HUES64 (cell line): ENCODE results near the gene SH3RF3.

ENCODE experiments used
- H3K27ac ChIP-seq: 2 replicates; pipeline ENCODE4 v1.7.0; 2013; ENCODE audit warnings: low read depth, low read length, inconsistent platforms
- H3K27me3 ChIP-seq: 2 replicates; pipeline ENCODE4 v1.6.1; 2013; ENCODE audit warnings: mild to moderate bottlenecking, low read length; ENCODE audit not compliant: insufficient read depth
- H3K36me3 ChIP-seq: 2 replicates; pipeline ENCODE4 v1.6.1; 2013; ENCODE audit warnings: mild to moderate bottlenecking, low read length; ENCODE audit not compliant: insufficient read depth
- H3K4me1 ChIP-seq: 2 replicates; pipeline ENCODE4 v1.6.1; 2013; ENCODE audit warnings: mild to moderate bottlenecking, low read length, moderate library complexity; ENCODE audit not compliant: insufficient read depth
- H3K4me3 ChIP-seq: 2 replicates; pipeline ENCODE4 v1.5.1; 2013; ENCODE audit warnings: mild to moderate bottlenecking, low read length, moderate library complexity
- H3K9ac ChIP-seq: 2 replicates; pipeline ENCODE4 v1.6.1; 2013; ENCODE audit warnings: mild to moderate bottlenecking, low read depth, low read length
- H3K9me3 ChIP-seq: 2 replicates; pipeline ENCODE4 v1.6.1; 2013; ENCODE audit warnings: low read depth, low read length; ENCODE audit not compliant: insufficient read depth
- WGBS: fragments of 150-250, 120-280 bp; methylation state at CpG from one replicate; pipeline ENCODE4 v1.1.7; 2013; ENCODE audit warnings: missing lambda C conversion rate; 5-methylcytosine and 5-hydroxymethylcytosine counted together

The SH3RF3 gene

GRCh38 chr2:109284826-109285225 lies 155.8 kb downstream of the SH3RF3 start:
- peaks cover 9% of the 10 kb centered on the region for H3K4me1 ChIP-seq
- H3K4me3 ChIP-seq, result no peak overlapping the region
- H3K9ac ChIP-seq, result no peak overlapping the region
- H3K27ac ChIP-seq, result no peak overlapping the region
- no peaks in the 10 kb centered on the region for H3K27me3 ChIP-seq
- H3K36me3 ChIP-seq, result no peaks in the 10 kb centered on the region
- WGBS, result 91% methylated on average over 7 of the region's 7 CpGs
- no peaks in the 10 kb centered on the region for H3K9me3 ChIP-seq

DNA sequence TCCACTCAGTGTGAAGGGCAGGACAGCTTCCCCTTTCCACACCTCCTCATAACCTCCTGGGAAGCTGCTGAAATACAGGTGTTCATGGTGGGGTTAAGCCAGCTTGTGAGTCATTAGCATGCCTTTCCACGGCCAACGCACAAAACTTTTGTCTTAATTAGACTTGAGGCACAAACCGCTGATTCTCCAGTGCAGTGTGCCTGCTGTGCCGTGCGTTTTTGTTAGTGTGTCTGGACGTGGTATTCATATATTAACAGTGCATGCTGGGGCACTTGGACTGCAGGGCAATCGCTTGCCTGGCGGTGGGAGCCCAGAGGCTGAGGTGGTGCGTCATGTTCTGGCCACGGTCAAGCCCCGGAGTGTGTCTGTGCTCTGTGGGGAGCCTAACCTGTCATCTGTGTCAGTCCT lies 156.2 kb downstream of the SH3RF3 start:
- no peaks in the 10 kb centered on the region for H3K27me3 ChIP-seq
- H3K9me3 ChIP-seq, result no peaks in the 10 kb centered on the region
- H3K36me3 ChIP-seq, result no peaks in the 10 kb centered on the region
- H3K4me3 ChIP-seq, result no peak overlapping the region
- peaks cover 13% of the 10 kb centered on the region for H3K4me1 ChIP-seq
- H3K27ac ChIP-seq, result no peak overlapping the region
- H3K9ac ChIP-seq, result no peak overlapping the region
- WGBS, result 90% methylated on average over 11 of the region's 11 CpGs

DNA sequence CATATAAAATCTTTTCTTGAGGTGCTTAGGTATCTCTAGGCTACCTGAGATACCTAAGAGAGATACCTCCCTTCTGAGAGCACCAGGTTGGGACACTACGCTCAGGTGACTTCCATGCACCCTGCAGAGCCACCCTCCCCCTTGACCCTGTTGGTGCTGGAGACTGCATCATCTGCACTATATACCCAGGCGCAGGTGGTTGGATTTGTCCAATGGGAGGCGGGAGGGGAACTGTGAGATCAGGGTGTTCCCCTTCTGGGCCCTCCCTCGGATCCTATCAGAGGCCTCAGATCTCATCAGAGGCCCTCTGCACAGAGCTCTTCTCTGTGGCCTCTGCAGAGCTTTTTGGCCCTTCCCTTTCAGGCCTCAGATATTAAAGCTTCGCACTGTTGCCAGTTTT lies 158.4 kb downstream of the SH3RF3 start:
- no peak overlapping the region for H3K27ac ChIP-seq
- H3K36me3 ChIP-seq, result no peaks in the 10 kb centered on the region
- peaks cover 13% of the 10 kb centered on the region for H3K4me1 ChIP-seq
- H3K9ac ChIP-seq, result no peak overlapping the region
- no peaks in the 10 kb centered on the region for H3K27me3 ChIP-seq
- no peak overlapping the region for H3K4me3 ChIP-seq
- WGBS, result 96% methylated on average over 5 of the region's 5 CpGs
- H3K9me3 ChIP-seq, result no peaks in the 10 kb centered on the region

DNA sequence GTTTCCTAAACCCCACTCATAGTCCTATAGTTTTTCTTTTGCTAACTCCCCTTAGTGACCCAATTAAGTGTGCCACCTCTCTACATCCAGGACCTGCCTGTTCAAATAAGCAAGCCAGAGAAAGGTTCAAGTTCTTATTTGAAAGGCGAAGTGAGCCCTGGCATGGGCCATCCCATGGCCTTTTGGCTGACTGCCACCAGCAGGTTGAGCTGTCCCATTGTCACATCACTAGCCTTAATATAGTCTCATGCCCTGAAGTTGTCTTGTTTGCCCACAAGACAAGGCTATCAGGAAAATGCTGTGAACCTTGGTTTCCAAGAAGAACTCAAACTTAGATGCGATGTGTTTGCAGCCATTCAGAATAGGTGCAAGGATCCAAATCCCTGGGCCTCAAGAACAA lies 158.8 kb downstream of the SH3RF3 start:
- Histone ChIP-seq H3K27me3 (no peaks in the 10 kb centered on the region), H3K4me3 (no peak overlapping the region), H3K36me3 (no peaks in the 10 kb centered on the region), H3K27ac (no peak overlapping the region), H3K9ac (no peak overlapping the region), H3K9me3 (no peaks in the 10 kb centered on the region), H3K4me1 (peaks cover 13% of the 10 kb centered on the region)
- 94% methylated on average over 2 of the region's 2 CpGs for whole genome bisulfite sequencing

- H3K27me3 ChIP-seq, result no peaks in the 10 kb centered on the region
- H3K4me1 ChIP-seq, result peaks cover 13% of the 10 kb centered on the region
- H3K4me3 ChIP-seq, result no peak overlapping the region
- 92% methylated on average over 8 of the region's 8 CpGs for WGBS
- no peaks in the 10 kb centered on the region for H3K36me3 ChIP-seq
- no peak overlapping the region for H3K27ac ChIP-seq
- H3K9me3 ChIP-seq, result no peaks in the 10 kb centered on the region
- no peak overlapping the region for H3K9ac ChIP-seq
Observed at GRCh38 chr2:109288544-109289368, 159.8 kb downstream of the SH3RF3 start.

DNA sequence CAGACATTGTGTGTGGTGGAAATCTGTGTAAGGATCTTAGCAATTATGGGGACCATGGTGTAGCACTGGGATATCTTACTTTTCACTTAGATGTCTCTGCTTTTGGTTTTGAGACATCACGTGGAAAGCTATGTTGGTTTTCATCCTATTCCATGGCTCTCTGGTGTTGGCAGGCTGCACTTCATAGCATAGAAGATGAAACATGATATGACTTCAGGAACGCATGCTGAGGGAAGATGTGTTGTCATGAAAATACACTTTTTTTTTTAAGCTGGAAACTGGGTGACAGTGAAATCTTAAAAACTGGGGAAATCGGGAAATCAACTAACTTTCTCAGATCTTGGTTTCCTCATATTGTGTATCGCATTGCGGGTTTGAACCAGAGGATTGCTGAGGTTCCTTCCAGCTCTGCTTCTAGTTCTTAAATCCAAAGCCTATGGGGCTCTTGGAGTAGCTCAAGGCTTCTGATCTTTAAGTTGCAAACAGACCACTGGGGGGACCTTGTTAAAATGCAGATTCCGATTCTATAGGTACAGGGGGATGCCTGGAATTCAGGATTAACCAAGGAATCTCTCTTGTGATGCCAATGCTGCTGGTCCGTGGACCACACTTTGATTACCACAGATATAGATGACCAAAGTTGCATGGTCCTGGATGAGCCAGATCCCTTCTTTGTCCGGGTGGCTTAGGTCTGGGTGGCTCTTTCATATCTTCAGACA lies 160.7 kb downstream of the SH3RF3 start:
- H3K4me1 ChIP-seq, result peaks cover 13% of the 10 kb centered on the region
- WGBS, result 78% methylated on average over 8 of the region's 8 CpGs
- no peaks in the 10 kb centered on the region for H3K27me3 ChIP-seq
- no peak overlapping the region for H3K9ac ChIP-seq
- H3K4me3 ChIP-seq, result no peak overlapping the region
- no peak overlapping the region for H3K27ac ChIP-seq
- no peaks in the 10 kb centered on the region for H3K36me3 ChIP-seq
- H3K9me3 ChIP-seq, result no peaks in the 10 kb centered on the region

DNA sequence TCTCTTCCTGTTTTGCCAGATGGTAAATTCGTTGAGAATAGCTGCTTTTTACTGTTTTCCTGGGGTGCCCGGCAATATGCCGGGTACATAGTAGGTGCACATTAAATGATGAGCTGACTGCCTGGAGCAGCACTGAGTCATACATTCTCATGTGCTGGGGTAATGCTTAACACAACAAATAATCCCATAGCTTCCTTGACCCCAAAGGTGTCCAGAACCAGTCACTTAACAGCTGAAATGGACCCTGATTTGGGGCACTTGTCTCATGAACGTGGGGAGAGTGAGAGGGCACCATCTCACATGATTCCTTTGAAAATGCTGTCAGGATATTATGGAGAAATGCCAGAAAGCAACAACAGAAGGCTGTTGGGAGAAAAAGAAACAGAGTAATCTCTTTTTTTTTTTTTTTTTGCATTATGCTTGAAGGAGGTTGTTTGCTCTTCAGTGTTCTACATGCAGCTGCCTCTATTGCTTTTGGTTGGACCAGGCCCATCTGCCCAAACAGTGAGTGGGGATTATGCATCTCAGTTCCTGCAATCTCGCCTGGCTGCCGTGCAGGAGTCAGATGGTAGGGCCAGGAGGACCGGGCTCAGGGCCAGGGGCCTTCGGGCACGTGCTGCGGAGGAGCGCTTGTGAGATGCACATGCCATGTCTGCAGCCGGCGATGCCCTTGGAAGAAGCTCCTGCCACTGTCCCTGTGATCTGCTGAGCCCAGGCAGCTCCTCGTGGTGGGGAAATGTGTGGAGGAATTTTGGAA lies 162.1 kb downstream of the SH3RF3 start:
- H3K9ac ChIP-seq, result no peak overlapping the region
- no peaks in the 10 kb centered on the region for H3K36me3 ChIP-seq
- no peak overlapping the region for H3K27ac ChIP-seq
- no peak overlapping the region for H3K4me3 ChIP-seq
- 92% methylated on average over 14 of the region's 14 CpGs for WGBS
- no peaks in the 10 kb centered on the region for H3K9me3 ChIP-seq
- H3K4me1 ChIP-seq, result peaks cover 13% of the 10 kb centered on the region
- no peaks in the 10 kb centered on the region for H3K27me3 ChIP-seq

GRCh38 chr2:109292386-109292785 lies 163.4 kb downstream of the SH3RF3 start:
- 98% methylated on average over 5 of the region's 5 CpGs for WGBS

GRCh38 chr2:109293663-109294062 lies 164.7 kb downstream of the SH3RF3 start:
- H3K9ac ChIP-seq, result no peak overlapping the region
- H3K27me3 ChIP-seq, result no peaks in the 10 kb centered on the region
- H3K27ac ChIP-seq, result no peak overlapping the region
- peaks cover 10% of the 10 kb centered on the region for H3K4me1 ChIP-seq
- H3K36me3 ChIP-seq, result no peaks in the 10 kb centered on the region
- H3K4me3 ChIP-seq, result no peak overlapping the region
- H3K9me3 ChIP-seq, result no peaks in the 10 kb centered on the region
- WGBS, result 97% methylated on average over 8 of the region's 8 CpGs

More at GRCh38 chr2:109292386-109292785, 163.4 kb downstream of the SH3RF3 start:
- Histone ChIP-seq H3K9me3 (no peaks in the 10 kb centered on the region), H3K27ac (no peak overlapping the region), H3K9ac (no peak overlapping the region), H3K4me1 (peaks cover 13% of the 10 kb centered on the region), H3K4me3 (no peak overlapping the region), H3K27me3 (no peaks in the 10 kb centered on the region), H3K36me3 (no peaks in the 10 kb centered on the region)

DNA sequence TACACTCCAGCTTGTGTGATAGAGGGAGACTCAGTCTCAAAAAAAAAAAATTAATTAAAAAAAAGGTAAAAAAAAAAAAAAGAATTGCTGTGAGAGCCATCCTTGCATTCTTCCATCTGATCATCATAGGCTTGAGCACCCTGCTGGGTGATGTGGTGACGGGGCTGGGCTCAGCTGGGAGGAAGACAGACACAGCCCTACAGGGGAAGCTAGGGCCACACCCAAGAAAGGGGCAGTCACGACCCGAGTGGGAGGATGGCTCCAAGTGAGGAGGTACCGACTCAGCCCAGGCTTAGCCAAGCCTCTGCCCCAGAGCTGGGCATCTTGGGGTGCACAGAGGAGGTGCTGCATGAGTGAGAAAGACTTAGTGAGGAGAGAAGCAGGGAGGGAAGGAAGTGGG lies 165.5 kb downstream of the SH3RF3 start:
- 89% methylated on average over 4 of the region's 4 CpGs for WGBS
- H3K4me1 ChIP-seq, result peaks cover 7% of the 10 kb centered on the region
- H3K36me3 ChIP-seq, result no peaks in the 10 kb centered on the region
- H3K4me3 ChIP-seq, result no peak overlapping the region
- H3K27ac ChIP-seq, result no peak overlapping the region
- no peaks in the 10 kb centered on the region for H3K27me3 ChIP-seq
- no peaks in the 10 kb centered on the region for H3K9me3 ChIP-seq
- H3K9ac ChIP-seq, result no peak overlapping the region
